HepG2 (cell line): Measurements from ENCODE around the gene NFATC1. TPM values are rescaled to one million over a fixed set of nuclear protein-coding genes. Genes with fewer than 3 reads are reported as not detected.

Experiments used
- ATAC-seq: fragments of 200-7000 bp; cut with Tn5 transposase; 3 replicates; pipeline ENCODE4 v1.9.1; 2020; ENCODE audit warnings: mild to moderate bottlenecking, moderate library complexity
- BruUV-seq: library from RNA; stranded (reverse); fragments of 400-500 nt; replicated peaks from 2 replicates; lab custom pipeline; 2021; lab: Mats Ljungman, UMichigan
- CTCF ChIA-PET: fragments of 300-600 bp; formaldehyde crosslinking; extraction: SDS; loops from one replicate; lab custom pipeline; 2021; ENCODE audit warnings: low total read pairs, inconsistent platforms, low intra/inter-chr PET ratio; lab: Yijun Ruan, JAX
- POLR2A ChIA-PET: fragments of 350-600 bp; sonication (Branson Sonifier 250); formaldehyde crosslinking; loops from one replicate; lab custom pipeline; 2020; ENCODE audit warnings: antibody characterized with exemption, inconsistent platforms; lab: Yijun Ruan, JAX
- DNase-seq: peaks from one replicate; pipeline ENCODE4 v3.0.0-alpha.2; 2015; ENCODE audit warnings: low spot score
- FAIRE-seq: peaks from 3 replicates; lab custom pipeline; 2011; peaks lifted over from hg19 to GRCh38; lab: Jason Lieb, UNC
- H2AFZ ChIP-seq: one replicate; pipeline ENCODE4 v1.6.1; 2011; ENCODE audit warnings: low read length, inconsistent platforms
- H3K27ac ChIP-seq: fragments of 300-600 bp; 3 replicates; pipeline ENCODE4 v1.8.0; 2011; ENCODE audit warnings: mixed run types, mild to moderate bottlenecking, mixed read lengths, low read length, inconsistent platforms; ENCODE audit not compliant: insufficient read depth; ENCODE audit errors: extremely low read length
- H3K27me3 ChIP-seq, 2 experiments: fragments of 200-600 bp in 1 of 2; 2 replicates in 1 of 2; 3 replicates in 1 of 2; pipeline versions ENCODE4 v1.6.0 to v1.8.0; 2011; ENCODE audit warnings: low read length in 2 of 2, mild to moderate bottlenecking in 2 of 2, moderate library complexity in 2 of 2, inconsistent platforms in 1 of 2; ENCODE audit not compliant: insufficient read depth in 2 of 2, control insufficient read depth in 1 of 2
- H3K36me3 ChIP-seq, 2 experiments: fragments of 200-600 bp in 1 of 2; replicated peaks in 1 of 2; 2 replicates in 1 of 2; 3 replicates in 1 of 2; pipeline versions ENCODE4 v1.5.1 to v1.8.0; 2011; ENCODE audit warnings: low read length in 2 of 2, inconsistent platforms in 1 of 2; ENCODE audit not compliant: insufficient read depth in 2 of 2, control insufficient read depth in 1 of 2
- H3K4me1 ChIP-seq: 2 replicates; pipeline ENCODE4 v1.5.1; 2012; ENCODE audit warnings: low read length, inconsistent platforms; ENCODE audit not compliant: insufficient read depth
- H3K4me2 ChIP-seq: 2 replicates; pipeline ENCODE4 v1.6.0; 2011; ENCODE audit warnings: low read depth, low read length, inconsistent platforms
- H3K4me3 ChIP-seq, 3 experiments: fragments of 200-600 bp in 1 of 3; sonication (generic), shearing (Covaris generic) in 1 of 3; replicated peaks in 1 of 3; 2 replicates each; pipeline ENCODE4 v1.5.1; 2011 to 2016; ENCODE audit warnings: low read length in 3 of 3, inconsistent platforms in 2 of 3, low read depth in 2 of 3, mild to moderate bottlenecking in 2 of 3, control low read depth in 1 of 3, mixed read lengths in 1 of 3; ENCODE audit not compliant: insufficient read depth in 1 of 3
- H3K79me2 ChIP-seq: one replicate; pipeline ENCODE4 v1.6.1; 2011; ENCODE audit warnings: low read length, inconsistent platforms; ENCODE audit not compliant: insufficient read depth
- H3K9ac ChIP-seq: 2 replicates; pipeline ENCODE4 v1.6.0; 2011; ENCODE audit warnings: mild to moderate bottlenecking, low read depth, low read length, inconsistent platforms; ENCODE audit not compliant: insufficient read depth
- H3K9me3 ChIP-seq: 2 replicates; pipeline ENCODE4 v1.5.1; 2012; ENCODE audit warnings: mild to moderate bottlenecking, low read length
- H4K20me1 ChIP-seq: 2 replicates; pipeline ENCODE4 v1.6.0; 2011; ENCODE audit warnings: inconsistent platforms, mild to moderate bottlenecking, low read length, moderate library complexity; ENCODE audit not compliant: insufficient read depth
- AGO2 ChIP-seq: fragments of 200-400 bp; formaldehyde crosslinking; optimal IDR thresholded peaks from 2 replicates; pipeline ENCODE3; 2017; ENCODE audit warnings: mild to moderate bottlenecking, low read depth, low read length, moderate library complexity
- FOXC1 ChIP-seq: sonication (generic); formaldehyde crosslinking; IDR thresholded peaks from 2 replicates; pipeline ENCODE4 v1.8.0; 2022; ENCODE audit warnings: mild to moderate bottlenecking, missing genetic modification reagents, borderline replicate concordance
- HOXA5 ChIP-seq: sonication (generic); formaldehyde crosslinking; IDR thresholded peaks from 2 replicates; pipeline ENCODE4 v1.4.0; 2020; ENCODE audit warnings: missing genetic modification reagents
- SAFB2 ChIP-seq: sonication (generic); formaldehyde crosslinking; IDR thresholded peaks from 2 replicates; pipeline ENCODE4 v1.5.1; 2020; ENCODE audit warnings: missing genetic modification reagents, low read depth, mild to moderate bottlenecking, borderline replicate concordance
- SIN3A ChIP-seq: IDR thresholded peaks from 2 replicates; pipeline ENCODE4 v1.6.1; 2011; ENCODE audit warnings: low read depth, mild to moderate bottlenecking, control low read depth, low read length, borderline replicate concordance
- ZBTB42 ChIP-seq: sonication (generic); formaldehyde crosslinking; IDR thresholded peaks from 2 replicates; pipeline ENCODE4 v1.5.0; 2020; ENCODE audit warnings: mild to moderate bottlenecking, missing genetic modification reagents
- ZNF121 ChIP-seq: sonication (generic); formaldehyde crosslinking; IDR thresholded peaks from 2 replicates; pipeline ENCODE4 v1.5.0; 2020; ENCODE audit warnings: mild to moderate bottlenecking, missing genetic modification reagents
- ZNF264 ChIP-seq: sonication (generic); formaldehyde crosslinking; IDR thresholded peaks from 2 replicates; pipeline ENCODE4 v1.4.0; 2020; ENCODE audit warnings: missing genetic modification reagents
- ZNF549 ChIP-seq: sonication (generic); formaldehyde crosslinking; IDR thresholded peaks from 2 replicates; pipeline ENCODE4 v1.5.0; 2020; ENCODE audit warnings: missing genetic modification reagents
- ZNF792 ChIP-seq: IDR thresholded peaks from 2 replicates; pipeline ENCODE4 v1.6.1; 2016
- ZSCAN30 ChIP-seq: sonication (generic); formaldehyde crosslinking; IDR thresholded peaks from 2 replicates; pipeline ENCODE4 v1.5.0; 2020; ENCODE audit warnings: mild to moderate bottlenecking, missing genetic modification reagents
- WGBS: methylation state at CpG from one replicate; pipeline ENCODE4 v1.1.6; 2017; ENCODE audit warnings: low lambda C conversion rate; 5-methylcytosine and 5-hydroxymethylcytosine counted together
- in situ Hi-C: cut with HindIII; loops from 2 replicates; pipeline ENCODE4 v1.10.0; 2017; ENCODE audit warnings: low pct_unique_long_range_greater_than_20kb; ENCODE audit not compliant: extremely low pct_ligation_motif_present
- intact Hi-C: fragments of 100-400 bp; cut with micrococcal nuclease; formaldehyde crosslinking; loops from one replicate; pipeline ENCODE4 v1.10.0; 2022; ENCODE audit not compliant: unreplicated experiment
- polyA plus RNA-seq, 8 experiments: library from polyadenylated mRNA; depleted of rRNA in 3 of 8; stranded (reverse) in 7 of 8; unstranded in 1 of 8; fragments of >200 nt; fragmentation: Illumina TruSeq in 4 of 8; extraction: Trizol in 4 of 8; gene quantifications; 2 replicates each; pipeline versions ENCODE4 v1.2.1 to v1.2.3, GENCODE V29; 2011 to 2016; ENCODE audit warnings: low read depth in 4 of 8, missing spikeins in 1 of 8, mixed read lengths in 1 of 8; ENCODE audit not compliant: insufficient read depth in 1 of 8
- total RNA-seq, 5 experiments: library from RNA; depleted of rRNA; stranded (reverse); fragments of >200 nt; fragmentation: Illumina TruSeq; extraction: Trizol; gene quantifications; 2 replicates each; pipeline ENCODE4 v1.2.3, GENCODE V29; 2016; ENCODE audit warnings: low read depth in 1 of 5
- TF ChIP-seq, protein P1 (sequence below), 2 experiments: fragments of 450-650 bp in 1 of 2; sonication (generic) in 1 of 2; formaldehyde crosslinking in 1 of 2; IDR thresholded peaks; 2 replicates each; pipeline versions ENCODE4 v1.6.1 to v1.8.0; 2016 to 2022; ENCODE audit warnings: antibody characterized with exemption in 1 of 2, mild to moderate bottlenecking in 1 of 2, missing genetic modification reagents in 1 of 2

Gene NFATC1
- total and polyA plus RNA-seq, 2 of the 13 experiments (the other 11 are each of a cell fraction or from before 2014, with no cell fraction given) = not detected

GRCh38 chr18:79372461-79372860 is 23.3 kb upstream of the NFATC1 start:
- POLR2A ChIA-PET = no interaction called here
- ATAC-seq = no peak
- Histone ChIP-seq H3K27ac (no peak overlapping the region), H3K4me3 (no peak overlapping the region), H3K27me3 (no peaks in the 10 kb centered on the region)
- 91% methylated on average over 10 of the region's 10 CpGs for WGBS
- TF ChIP-seq ZBTB42 = no peak
- TF ChIP-seq HOXA5 = no peak
- no peak for TF ChIP-seq SIN3A
- TF ChIP-seq ZNF264 (CRISPR knock-in tag) = no peak
- no peak for TF ChIP-seq ZSCAN30 (CRISPR knock-in tag)
- TF ChIP-seq SAFB2 (CRISPR knock-in tag) = no peak
- TF ChIP-seq, protein P1, sequence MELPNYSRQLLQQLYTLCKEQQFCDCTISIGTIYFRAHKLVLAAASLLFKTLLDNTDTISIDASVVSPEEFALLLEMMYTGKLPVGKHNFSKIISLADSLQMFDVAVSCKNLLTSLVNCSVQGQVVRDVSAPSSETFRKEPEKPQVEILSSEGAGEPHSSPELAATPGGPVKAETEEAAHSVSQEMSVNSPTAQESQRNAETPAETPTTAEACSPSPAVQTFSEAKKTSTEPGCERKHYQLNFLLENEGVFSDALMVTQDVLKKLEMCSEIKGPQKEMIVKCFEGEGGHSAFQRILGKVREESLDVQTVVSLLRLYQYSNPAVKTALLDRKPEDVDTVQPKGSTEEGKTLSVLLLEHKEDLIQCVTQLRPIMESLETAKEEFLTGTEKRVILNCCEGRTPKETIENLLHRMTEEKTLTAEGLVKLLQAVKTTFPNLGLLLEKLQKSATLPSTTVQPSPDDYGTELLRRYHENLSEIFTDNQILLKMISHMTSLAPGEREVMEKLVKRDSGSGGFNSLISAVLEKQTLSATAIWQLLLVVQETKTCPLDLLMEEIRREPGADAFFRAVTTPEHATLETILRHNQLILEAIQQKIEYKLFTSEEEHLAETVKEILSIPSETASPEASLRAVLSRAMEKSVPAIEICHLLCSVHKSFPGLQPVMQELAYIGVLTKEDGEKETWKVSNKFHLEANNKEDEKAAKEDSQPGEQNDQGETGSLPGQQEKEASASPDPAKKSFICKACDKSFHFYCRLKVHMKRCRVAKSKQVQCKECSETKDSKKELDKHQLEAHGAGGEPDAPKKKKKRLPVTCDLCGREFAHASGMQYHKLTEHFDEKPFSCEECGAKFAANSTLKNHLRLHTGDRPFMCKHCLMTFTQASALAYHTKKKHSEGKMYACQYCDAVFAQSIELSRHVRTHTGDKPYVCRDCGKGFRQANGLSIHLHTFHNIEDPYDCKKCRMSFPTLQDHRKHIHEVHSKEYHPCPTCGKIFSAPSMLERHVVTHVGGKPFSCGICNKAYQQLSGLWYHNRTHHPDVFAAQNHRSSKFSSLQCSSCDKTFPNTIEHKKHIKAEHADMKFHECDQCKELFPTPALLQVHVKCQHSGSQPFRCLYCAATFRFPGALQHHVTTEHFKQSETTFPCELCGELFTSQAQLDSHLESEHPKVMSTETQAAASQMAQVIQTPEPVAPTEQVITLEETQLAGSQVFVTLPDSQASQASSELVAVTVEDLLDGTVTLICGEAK (IDR thresholded peaks at IDR 0.05) = no peak
- TF ChIP-seq, protein P1 (CRISPR knock-in tag; IDR thresholded peaks at IDR 0.05) = no peak
- no peak for TF ChIP-seq AGO2
- TF ChIP-seq ZNF549 = no peak
- no peak for TF ChIP-seq FOXC1
- no peak for TF ChIP-seq ZNF121 (CRISPR knock-in tag)
- no peak for TF ChIP-seq ZNF792
- TF ChIP-seq, all 625 proteins: peak for 0
- Histone ChIP-seq H3K4me1 (no peaks in the 10 kb centered on the region), H3K79me2 (no peaks in the 10 kb centered on the region), H4K20me1 (no peaks in the 10 kb centered on the region), H3K9ac (no peak overlapping the region), H2AFZ (no peak overlapping the region), H3K4me2 (no peak overlapping the region), H3K36me3 (no peaks in the 10 kb centered on the region; a peak in 2 of 5 replicates), H3K9me3 (no peaks in the 10 kb centered on the region)
- DNase-seq (no peak), FAIRE-seq (no peak)
- no TSS peak for BruUV-seq
- CTCF ChIA-PET = no interaction called here
- in situ Hi-C loops (no loop called here), intact Hi-C loops (no loop called here)
